NOMO-1 treated with DMSO at 0.1 percent for 48 hours (cell line): ENCODE data around the gene CLEC18A.
"Not testable (repeated sequence)": the region's sequence is repeated elsewhere in the genome, so short reads cannot be mapped to it uniquely, and the experiment has no call there.

Experiments
- DNase-seq: peaks from one replicate; lab custom pipeline; 2025; ENCODE audit not compliant: unreplicated experiment; lab: John Stamatoyannopoulos, UW

CLEC18A gene

DNA sequence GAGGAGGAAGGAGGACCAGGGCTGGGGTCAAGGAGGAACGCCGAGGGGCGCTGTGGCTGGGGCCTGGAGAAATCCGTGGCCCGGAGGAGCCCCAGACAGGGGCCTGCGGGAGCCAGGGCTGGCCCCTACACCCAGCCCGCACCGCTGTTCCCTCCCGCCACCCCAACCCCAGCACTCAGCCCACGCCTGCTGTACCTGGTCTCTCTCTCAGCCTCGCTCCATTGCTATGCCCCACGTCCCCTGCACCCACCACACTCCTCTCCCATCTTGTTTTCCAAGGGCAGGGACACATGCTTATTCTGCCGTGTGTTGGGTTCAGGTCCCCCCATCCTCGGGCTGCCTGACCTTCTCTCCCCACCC, 518 bp downstream of the CLEC18A start:
- DNase-seq, result not testable (repeated sequence)

DNA sequence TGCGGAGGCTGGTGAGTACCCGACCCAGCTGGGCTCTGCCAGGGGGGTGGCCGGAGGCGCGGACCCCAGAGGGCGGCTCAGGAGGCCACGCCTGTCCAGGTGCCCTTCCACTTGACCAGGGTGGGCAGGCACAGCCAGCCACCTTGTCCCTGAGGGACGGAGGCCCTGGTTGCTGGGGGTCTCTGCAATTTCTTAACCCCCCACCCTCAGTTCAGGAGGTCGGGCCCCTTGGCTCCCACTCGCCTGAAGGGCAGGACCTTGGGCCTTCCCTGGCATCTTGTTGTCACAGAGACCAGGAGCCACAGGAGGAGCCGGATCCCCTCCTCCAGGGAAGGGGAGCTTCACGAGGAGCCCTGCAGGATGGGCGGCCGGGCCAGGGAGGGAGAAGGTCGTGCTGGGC, 982 bp downstream of the CLEC18A start:
- not testable (repeated sequence) for DNase-seq

GRCh38 chr16:69952572-69953355, 1.6 kb downstream of the CLEC18A start:
- DNase-seq, result not testable (repeated sequence)

- DNase-seq, result not testable (repeated sequence)
Measured at GRCh38 chr16:69954241-69954640, 3.1 kb downstream of the CLEC18A start.

- DNase-seq, result not testable (repeated sequence)
Measured at GRCh38 chr16:69963312-69963711, 12.2 kb downstream of the CLEC18A start.

GRCh38 chr16:69964960-69965660, 14.0 kb downstream of the CLEC18A start:
- not testable (repeated sequence) for DNase-seq

GRCh38 chr16:69965661-69966054, 14.5 kb downstream of the CLEC18A start:
- not testable (repeated sequence) for DNase-seq

DNA sequence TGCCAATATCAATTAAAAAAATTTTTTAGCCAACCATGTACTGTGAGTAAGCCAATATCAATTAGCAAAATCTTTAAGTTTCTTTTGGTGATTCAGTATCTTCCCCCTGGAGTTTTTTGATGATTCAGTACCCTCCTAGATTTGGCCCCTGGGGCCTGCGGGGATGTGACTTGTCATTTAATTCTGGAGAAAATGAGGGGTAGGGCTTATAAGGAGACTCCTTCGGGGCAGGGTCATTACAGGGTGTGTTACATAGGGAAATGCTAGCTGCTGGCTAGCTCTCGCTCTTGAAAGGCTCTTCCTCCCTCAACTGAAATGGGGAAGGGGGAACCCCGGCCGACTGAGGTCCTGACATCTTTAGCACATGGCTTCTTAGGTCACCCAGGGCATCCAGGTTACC, 16.6 kb downstream of the CLEC18A start:
- not testable (repeated sequence) for DNase-seq

- DNase-seq, result not testable (repeated sequence)
Measured at GRCh38 chr16:69968125-69968524, 17.0 kb downstream of the CLEC18A start.

- not testable (repeated sequence) for DNase-seq
Measured at GRCh38 chr16:69969657-69970056, 18.5 kb downstream of the CLEC18A start.

- not testable (repeated sequence) for DNase-seq
Measured at GRCh38 chr16:69972120-69972519, 21.0 kb downstream of the CLEC18A start.

- DNase-seq, result not testable (repeated sequence)
Measured at GRCh38 chr16:69972935-69973334, 21.8 kb downstream of the CLEC18A start.

- DNase-seq, result not testable (repeated sequence)
Measured at GRCh38 chr16:69985196-69985595, 34.1 kb downstream of the CLEC18A start.

DNA sequence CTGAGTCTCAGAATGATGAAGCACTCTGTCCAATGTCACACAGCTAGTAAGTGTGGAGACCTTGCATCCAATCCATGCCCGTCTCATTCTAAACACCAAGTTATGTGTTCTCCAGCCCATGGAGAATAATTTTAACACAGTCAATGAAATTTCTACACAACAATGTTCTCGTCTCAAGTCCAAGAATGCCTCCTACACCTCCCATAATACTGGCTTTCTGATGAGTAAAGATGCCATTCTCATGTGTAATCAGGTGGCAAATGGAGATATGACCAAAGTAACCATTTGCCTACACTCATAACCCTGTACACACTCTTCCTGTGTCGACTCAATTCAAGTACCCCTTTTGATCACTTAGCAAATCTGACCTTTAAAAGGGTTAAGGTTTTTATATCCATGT, 46.8 kb downstream of the CLEC18A start:
- not testable (repeated sequence) for DNase-seq

GRCh38 chr16:69999801-70000200, 48.7 kb downstream of the CLEC18A start:
- DNase-seq, result not testable (repeated sequence)

DNA sequence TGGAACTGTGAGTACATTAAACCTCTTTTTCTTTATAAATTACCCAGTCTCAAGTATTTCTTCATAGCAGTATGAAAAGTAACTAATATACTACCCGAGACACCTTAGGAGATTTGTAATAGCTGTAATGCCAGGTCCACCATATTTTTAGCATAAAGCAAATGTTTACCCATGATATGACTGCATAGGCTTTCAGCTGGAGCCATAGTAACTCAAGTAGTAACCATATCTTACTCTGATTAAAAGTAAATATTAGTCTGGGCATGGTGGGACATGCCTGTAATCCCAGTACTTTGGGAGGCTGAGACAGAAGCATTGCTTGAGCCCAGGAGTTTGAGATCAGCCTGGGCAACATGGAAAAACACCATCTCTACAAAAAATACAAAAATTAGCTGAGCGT, 52.4 kb downstream of the CLEC18A start:
- DNase-seq, result not testable (repeated sequence)

- DNase-seq, result not testable (repeated sequence)
Measured at GRCh38 chr16:70008604-70009003, 57.5 kb downstream of the CLEC18A start.

GRCh38 chr16:70010615-70011014, 59.5 kb downstream of the CLEC18A start:
- DNase-seq, result not testable (repeated sequence)

- not testable (repeated sequence) for DNase-seq
Measured at GRCh38 chr16:70011120-70011519, 60.0 kb downstream of the CLEC18A start.

- DNase-seq, result not testable (repeated sequence)
Measured at GRCh38 chr16:70012354-70012753, 61.2 kb downstream of the CLEC18A start.

- DNase-seq, result not testable (repeated sequence)
Measured at GRCh38 chr16:70012951-70013350, 61.8 kb downstream of the CLEC18A start.
